Endothelial cell of hepatic sinusoid (primary cell): ENCODE results near the gene SNX5.

ENCODE experiments used
- in situ Hi-C: cut with HindIII; loops from 2 replicates; pipeline ENCODE4 v1.10.0; 2017; ENCODE audit warnings: low sequenced_read_pairs

SNX5 gene

DNA sequence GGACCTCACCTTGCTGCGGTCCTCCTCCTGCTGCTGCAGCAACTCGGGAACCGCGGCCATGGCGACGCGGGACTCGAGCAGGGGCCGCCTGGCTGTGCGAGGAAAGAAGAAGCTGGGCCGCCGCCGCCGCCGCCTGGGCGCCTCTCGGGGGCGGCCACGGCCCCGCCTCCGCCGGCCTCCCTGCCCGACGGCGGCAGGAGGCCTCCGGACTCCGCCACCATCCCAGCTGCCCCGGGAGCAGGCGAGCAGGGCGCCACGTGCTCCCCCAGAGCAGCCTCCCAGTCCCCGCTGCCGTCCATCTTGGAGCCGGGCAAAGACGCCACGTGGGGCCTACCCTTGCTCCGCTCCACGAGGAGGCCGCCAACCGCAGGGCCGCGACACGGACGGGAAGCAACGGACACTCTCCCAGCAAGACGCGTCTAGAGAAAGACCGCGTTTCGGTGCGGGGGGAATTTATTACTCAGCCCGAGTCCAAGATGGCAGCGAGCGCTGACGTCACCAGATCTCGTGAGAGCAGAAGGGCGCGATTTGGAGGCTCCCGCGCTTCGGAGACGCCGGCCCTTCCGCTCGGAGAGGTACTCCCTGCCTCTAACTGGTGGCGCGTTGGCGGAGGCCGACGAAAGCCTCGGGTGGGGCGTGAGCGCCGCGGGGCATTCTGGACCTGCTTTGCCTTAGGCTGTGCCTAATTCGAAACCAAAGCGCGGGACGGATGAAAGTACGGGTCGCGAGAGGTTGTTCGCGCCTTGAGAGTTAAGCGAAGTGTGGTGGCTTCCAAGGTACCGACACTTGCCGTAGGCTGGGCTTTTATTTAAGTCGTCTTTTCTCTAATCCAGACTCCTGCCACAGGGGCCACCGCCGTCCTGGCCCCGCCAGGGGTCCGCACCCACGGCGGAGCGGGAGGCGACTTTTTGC is at the start of gene SNX5, which contains the start of gene MGME1:
SNX5 (minus strand) TSS at position 429 of the 912 bp plus-strand sequence; CDS start at position 60, 369 bp downstream.
MGME1 (plus strand) TSS at position 653 of the 912 bp plus-strand sequence. CDS start 842 bp downstream, outside the sequence.
- in situ Hi-C loops: no loop called here

GRCh38 chr20:18018100-18018499 is 49.5 kb upstream of the SNX5 start:
- in situ Hi-C loops: no loop called here

- in situ Hi-C loops: no loop called here
Measured at GRCh38 chr20:18016772-18017171, 48.2 kb upstream of the SNX5 start.

DNA sequence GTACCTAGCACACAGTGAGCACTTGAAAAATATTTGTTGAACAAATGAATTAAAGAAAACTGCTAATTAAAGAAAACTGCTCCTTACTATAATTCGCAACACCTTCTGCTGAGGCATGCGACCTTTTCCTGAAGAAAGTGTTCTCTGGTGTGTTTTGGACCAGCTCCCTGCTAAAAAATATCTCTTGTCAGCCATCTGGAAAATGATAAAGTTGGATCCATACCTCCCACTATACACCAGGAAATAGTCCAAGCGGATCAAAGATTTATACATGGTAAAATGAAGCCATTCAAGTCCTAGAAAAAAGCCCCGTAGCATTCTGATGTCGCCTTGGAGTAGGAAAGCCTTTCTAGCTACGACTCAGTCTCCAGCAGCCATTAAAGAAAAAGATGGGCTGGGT is 45.8 kb upstream of the SNX5 start:
- in situ Hi-C loops: no loop called here

DNA sequence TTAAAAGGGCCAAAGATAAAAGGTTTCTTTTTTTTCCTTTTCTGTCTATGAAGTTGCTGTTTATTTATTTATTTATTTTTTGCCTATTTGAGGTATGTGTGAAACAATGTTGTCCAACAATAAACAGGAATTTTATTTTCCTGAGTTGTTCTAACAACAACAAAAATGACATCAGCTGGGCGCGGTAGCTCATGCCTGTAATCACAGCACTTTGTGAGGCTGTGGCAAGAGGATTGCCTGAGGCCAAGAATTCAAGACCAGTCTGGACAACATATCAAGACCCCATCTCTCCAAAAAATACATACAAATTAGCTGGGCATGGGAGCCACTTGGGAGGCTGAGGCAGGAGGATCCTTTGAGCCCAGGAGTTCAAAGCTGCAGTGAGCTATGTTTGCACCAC is 44.3 kb upstream of the SNX5 start:
- in situ Hi-C loops: no loop called here

- in situ Hi-C loops: no loop called here
Measured at GRCh38 chr20:18011951-18012645, 43.5 kb upstream of the SNX5 start.

DNA sequence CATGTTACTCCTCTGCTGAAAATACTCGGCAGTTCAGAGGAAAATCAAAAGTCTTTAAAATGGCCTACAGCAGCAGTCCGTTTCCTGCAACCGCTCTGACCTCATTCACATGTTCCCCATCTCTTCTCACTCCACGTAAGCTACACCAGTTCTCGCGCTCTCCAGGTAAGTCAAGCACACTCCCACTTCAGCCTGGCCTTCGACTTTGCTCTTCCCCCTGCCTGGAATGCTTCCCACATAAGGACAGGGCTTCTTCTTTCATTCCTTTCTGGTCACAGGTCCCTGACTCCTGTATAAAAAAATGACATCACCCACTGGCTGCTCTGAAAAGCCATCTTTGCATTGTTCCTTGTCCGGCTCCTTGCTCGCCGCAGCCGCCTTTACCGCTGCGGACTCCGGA is 42.9 kb upstream of the SNX5 start:
- in situ Hi-C loops: no loop called here

GRCh38 chr20:18009116-18009515 is 40.5 kb upstream of the SNX5 start:
- in situ Hi-C loops: no loop called here

DNA sequence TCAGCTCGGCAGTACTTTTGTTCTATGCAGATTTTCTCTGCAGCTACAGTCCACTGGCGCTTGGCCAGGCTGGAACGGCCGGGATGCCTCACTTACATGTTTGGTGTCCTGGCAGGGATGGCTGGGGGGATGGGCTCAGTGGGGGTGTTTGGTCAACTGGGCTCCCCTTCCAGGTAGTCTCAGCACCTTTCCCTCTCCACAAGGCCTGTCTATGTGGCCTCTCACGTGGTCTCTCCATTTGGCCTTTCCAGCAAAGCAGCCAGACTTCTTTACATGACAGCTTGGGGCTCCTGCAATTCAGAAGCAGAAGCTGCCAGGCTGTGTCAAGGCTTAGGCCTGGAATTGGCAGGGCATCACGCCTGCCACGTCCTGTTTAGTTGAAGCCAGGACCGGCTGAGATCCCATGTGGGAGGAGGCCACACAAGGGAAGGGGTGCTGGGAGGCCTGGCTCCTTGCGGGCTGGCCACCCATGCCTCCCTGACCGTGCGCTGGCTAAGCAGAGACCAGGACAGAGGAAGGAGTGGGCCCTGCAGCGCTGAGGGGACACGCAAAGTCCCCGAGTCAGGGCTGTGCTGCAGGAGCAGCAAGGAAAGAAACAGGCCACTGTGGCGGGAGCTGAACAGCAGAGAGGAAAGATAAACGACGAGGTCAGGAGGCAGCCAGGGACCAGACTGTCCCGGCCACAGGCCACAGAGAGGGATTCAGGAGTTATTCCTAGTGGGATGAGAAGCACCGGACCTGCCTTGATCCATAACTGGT is 39.1 kb upstream of the SNX5 start:
- in situ Hi-C loops: no loop called here

GRCh38 chr20:18006684-18007083 is 38.1 kb upstream of the SNX5 start:
- in situ Hi-C loops: no loop called here

DNA sequence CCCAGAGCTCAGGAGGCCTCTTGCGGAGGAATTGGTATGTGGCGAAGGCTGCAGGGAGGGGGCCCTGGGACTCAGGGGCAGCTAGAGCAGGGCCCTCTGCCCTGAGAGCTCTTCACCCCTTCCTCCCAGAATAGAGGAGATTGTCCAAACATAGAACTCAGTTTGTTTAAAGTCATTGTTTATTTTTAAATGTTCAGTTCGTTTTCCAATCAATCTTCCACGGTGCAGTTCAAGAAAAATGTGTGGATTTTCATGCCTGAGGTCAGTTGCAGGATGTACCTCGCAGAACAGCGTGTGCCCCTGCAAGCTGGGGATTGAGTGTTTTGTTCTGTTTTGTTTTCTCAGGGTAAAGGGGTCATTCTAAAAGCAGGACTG is 37.4 kb upstream of the SNX5 start:
- in situ Hi-C loops: no loop called here

- in situ Hi-C loops: no loop called here
Measured at GRCh38 chr20:18005170-18005989, 36.8 kb upstream of the SNX5 start.

GRCh38 chr20:18004384-18005031 is 35.9 kb upstream of the SNX5 start:
- in situ Hi-C loops: no loop called here

DNA sequence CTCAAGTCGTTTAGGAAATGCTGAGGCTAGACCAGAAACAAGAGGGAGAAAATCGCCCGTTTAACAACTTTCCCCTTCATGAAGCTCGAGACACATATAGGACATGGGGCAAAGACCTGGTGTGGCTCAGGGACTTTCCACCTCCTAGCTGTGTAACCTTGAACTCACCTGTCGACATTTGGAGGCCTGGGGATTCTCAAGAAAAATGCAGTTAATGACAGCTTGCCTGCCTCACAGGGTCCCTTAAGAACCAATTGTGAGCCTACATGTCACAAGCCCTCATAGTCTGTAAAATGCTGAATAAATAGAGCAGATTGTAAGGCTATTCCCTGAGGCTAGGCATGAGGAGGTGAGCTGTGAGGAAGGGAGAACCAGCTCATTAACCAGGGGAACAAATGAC is 35.3 kb upstream of the SNX5 start:
- in situ Hi-C loops: no loop called here

DNA sequence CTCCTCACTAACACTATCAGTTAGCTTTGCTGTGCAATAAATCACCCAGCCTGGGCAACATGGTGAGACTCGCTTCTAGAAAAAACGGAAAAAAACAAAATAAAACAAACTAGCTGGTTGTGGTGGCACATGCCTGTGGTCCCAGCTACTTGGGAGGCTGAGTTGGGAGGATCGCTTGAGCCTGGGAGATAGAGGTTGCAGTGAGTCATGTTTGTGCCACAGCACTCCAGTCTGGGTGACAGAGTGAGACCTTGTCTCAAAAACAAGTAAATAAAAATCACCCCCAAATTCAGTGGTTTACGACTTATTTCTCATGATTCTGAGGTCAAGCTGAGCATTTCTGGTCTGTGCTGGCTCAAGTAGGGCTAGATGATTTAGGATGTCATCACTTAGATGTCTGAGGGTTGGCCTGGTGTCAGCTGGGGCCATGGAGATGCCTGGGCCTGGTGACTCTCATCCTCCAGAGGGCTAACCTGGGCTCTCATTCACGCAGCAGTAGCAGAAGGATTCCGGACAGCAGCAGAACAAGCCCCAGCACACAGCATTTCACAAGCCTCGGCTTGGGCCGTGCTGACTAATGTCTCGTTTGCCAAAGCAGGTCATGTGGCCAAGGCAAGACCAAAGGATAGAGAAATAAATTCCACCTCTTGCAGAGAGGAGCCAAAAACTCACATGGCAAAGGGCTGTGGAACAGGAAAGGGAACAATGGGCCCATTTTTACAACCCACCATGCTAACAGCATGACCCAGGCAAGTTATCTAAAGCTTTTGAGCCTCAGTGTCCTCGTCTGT is 32.7 kb upstream of the SNX5 start:
- in situ Hi-C loops: no loop called here

GRCh38 chr20:17999566-17999965 is 31.0 kb upstream of the SNX5 start:
- in situ Hi-C loops: no loop called here

DNA sequence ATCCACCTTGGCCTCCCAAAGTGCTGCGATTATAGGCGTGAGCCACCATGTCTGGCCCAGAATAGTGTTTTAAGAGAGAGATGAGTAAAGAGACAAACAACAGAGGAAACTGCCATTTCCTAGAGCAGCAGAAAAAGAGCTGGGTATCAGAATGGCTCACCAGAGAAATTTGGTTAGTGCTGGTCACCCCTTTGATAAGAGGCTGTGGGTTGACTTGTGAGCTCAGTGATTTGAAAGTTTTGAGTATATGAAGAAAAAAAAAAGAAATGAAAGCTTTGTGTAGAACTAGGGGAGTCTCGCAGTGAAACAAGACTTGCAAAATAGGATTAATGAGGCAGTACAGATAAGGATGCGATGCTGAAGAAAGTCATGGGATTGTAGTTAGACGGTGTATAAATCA is 29.9 kb upstream of the SNX5 start:
- in situ Hi-C loops: no loop called here

DNA sequence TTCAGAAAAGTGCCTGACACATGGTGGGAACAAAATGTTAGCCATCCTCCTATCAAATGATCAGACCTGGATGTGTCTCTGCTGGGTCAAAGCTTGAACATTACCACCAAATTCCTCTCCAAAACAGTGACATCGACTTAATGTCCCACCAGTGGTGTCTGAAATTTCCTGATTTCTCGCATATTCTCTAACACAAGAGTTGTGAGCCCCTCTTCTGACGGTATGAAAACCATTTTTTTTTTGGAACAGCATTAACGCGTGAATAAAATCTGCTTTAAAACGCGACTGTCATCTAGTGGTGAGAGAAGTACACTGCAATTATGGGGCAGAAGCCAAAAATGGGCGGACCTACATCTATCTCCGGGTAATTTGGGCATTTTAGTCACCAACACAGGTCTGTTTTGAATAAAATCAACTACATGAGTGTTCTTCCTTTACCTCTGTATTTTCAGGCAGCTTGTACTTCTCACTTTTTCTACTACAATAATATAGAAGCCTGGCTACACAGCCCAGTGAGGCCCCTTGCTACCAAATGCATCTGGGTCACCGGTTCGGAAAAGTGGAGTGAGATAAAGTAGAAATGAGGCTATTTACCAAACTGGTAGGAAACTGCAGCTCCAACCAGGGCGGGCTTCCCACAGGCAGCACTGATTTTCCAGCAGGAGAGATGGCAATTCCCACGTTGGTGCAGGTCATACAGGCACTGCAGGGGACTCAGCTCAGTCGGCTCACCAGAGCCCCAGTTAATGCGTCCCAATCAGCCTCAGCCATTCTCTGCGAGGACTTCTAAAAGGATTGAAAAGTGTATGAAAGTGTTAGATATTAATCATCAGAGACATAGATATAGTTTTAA is 27.6 kb upstream of the SNX5 start:
- in situ Hi-C loops: no loop called here
